NCI-H345 treated with DMSO at 0.1 percent for 48 hours (cell line): ENCODE measurements around the gene CRYAB.
"Not testable (repeated sequence)": the region's sequence is repeated elsewhere in the genome, so short reads cannot be mapped to it uniquely, and the experiment has no call there.

Source experiments
- DNase-seq: peaks from one replicate; lab custom pipeline; 2025; ENCODE audit not compliant: unreplicated experiment; lab: John Stamatoyannopoulos, UW

Gene CRYAB

DNA sequence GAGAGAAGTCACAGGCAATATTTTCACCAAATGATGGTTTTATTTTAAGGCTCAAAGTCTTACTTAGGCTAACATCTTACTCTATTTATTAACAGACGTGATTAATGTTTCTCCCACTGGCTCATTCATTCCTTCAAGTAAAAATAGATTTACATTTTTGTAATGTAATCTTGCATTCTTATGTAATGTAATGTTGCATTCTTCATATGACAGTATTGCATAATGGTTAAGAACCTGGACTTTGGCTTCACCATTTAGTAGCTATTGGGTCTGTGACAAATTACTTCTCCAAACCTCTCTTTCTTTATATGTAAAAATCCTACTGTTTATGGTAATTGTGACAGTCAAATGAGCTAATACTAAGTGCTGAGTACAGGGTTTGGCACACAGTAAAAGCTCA lies 22.3 kb upstream of the CRYAB start:
- no peak for DNase-seq

DNA sequence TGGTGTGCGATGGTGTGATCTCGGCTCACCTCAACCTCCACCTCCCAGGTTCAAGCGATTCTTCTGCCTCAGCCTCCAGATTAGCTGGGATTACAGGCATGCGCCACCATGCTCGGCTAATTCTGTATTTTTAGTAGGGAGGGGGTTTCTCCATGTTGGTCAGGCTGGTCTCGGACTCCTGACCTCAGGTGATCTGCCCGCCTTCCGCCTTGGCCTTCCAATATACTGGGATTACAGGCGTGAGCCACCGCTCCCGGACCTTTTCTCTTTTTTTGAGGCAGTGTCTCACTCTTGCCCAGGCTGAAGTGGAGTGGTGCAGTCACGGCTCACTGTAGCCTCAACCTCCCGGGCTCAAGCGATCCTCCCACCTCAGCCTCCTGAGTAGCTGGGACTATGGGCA lies 21.6 kb upstream of the CRYAB start:
- DNase-seq: not testable (repeated sequence)

DNA sequence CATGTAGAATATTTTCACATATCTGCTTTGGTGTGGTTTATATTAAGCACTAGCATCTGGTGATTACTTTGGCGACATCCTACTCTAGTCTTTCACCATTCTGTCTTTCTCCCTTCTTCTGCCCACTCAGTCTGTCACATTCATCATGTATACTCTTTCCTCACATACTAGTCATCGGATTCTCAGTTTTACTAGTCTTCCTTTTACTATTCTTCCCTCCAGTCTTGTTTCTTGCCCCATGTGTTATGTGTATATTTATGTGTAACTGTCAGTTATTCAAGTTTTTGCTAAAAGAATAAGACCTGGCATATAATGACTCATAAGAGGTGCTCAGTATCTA lies 21.0 kb upstream of the CRYAB start:
- DNase-seq: no peak

DNA sequence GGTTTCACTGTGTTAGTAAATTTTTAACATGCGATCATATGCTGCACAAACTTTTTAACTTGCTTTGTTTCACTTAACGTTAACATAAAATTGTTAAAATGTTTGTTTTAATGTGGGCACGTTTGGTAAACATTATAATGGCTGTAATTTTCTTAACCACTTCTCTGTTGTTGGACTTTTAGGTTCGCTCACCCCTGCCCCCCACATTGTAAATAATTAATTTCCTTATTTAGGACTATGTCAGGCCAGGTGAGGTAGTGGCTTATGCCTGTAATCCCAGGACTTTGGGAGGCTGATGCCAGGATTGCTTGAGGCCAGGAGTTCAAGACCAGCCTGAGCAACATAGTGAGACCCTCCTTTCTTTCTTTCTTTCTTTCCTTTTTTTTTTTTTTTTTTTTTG lies 18.9 kb upstream of the CRYAB start:
- no peak for DNase-seq

GRCh38 chr11:111926505-111927391 lies 15.2 kb upstream of the CRYAB start:
- DNase-seq: peak; percentile 97

DNA sequence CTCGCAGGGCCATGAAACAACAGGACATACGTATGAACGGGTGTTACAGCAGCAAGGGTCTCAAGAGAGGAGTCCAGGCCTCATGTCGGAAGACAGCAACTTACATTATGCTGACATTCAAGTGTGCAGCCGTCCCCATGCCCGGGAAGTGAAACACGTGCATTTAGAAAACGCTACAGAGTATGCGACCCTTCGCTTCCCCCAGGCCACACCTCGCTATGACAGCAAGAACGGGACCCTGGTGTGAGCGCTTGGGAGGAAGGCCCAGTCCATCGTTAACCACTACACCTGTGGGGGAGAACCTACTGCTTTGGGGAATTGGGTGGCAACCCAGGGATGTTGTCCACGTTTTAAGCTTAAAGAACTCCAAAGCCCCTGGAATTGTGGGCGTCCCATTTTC lies 14.4 kb upstream of the CRYAB start:
- DNase-seq: no peak

DNA sequence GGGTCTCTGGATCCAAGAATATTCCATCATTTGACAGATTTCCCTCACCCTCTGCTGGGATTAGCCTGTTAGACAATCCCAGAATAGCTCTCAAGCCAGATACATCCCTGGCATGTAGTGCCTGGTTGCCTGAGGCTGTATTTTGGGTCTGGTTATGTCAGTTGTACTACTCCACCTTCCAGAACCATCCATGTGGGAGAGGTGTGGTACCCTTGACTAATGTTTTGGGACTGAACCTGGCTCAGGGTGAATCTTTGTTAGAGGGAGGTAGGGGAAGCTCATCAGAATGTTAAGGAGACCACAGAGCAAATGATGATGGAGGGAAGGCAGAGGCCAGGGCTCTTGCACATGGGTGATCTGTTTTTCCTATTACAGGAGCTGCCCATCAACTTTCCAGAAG lies 12.4 kb upstream of the CRYAB start:
- DNase-seq: no peak

- no peak for DNase-seq
Observed at GRCh38 chr11:111923351-111923788, 11.8 kb upstream of the CRYAB start.

GRCh38 chr11:111922803-111923202 lies 11.2 kb upstream of the CRYAB start:
- DNase-seq: no peak

DNA sequence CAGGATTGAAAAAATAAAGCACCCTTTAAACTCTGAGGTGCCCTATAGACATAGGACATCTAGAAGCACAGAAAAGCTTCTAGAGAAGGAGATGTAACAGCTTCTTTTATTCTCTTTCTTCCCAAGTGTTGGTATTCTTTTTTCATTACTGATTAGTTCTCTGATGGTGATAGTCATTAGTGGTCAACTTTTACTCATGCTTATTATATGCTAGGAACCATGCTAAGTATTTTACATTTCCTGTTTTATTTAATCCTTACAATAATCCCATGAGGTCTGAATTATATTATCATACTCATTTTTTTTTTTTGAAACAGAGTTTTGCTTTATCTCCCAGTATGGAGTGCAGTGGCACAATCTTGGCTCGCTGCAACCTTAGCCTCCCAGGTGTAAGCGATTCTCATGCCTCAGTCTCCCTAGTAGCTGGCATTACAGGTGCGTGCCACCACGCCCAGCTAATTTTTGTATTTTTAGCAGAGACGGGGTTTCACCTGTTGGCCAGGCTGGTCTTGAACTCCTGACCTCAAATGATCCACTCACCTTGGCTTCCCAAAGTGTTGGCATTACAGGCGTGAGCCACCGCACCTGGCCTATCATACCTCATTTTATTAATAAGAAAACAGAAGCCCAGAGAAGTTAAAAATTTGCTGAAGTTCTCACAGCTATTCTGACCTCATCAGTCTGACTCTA lies 10.1 kb upstream of the CRYAB start:
- no peak for DNase-seq

DNA sequence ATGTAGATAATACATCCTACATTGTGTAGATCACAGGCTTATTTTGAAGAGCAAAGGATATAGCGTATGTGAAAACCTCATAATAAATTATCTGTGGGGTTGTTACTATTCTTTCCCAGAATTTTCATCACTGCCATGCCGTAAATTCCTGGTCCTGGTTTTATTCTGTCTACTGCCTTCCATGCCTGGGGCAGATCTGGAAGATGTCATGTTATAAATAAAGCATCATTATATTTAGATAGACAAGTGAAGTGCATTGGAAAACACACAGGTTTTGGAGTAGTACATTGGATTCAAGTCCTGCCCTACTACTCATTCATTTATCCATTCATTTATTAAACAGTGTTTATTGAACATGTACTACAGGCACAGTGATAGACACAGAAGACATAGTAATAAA lies 9.3 kb upstream of the CRYAB start:
- DNase-seq: no peak

- DNase-seq: peak; percentile 86
Observed at GRCh38 chr11:111918390-111919256, 7.1 kb upstream of the CRYAB start, which contains the start of gene C11orf52. Gene C11orf52 (plus strand): TSS chr11:111918913. CDS start chr11:111918973, 60 bp downstream.

GRCh38 chr11:111917788-111918187 lies 6.2 kb upstream of the CRYAB start:
- no peak for DNase-seq

- no peak for DNase-seq
Observed at GRCh38 chr11:111917312-111917711, 5.7 kb upstream of the CRYAB start.

- DNase-seq: no peak
Observed at GRCh38 chr11:111916768-111917167, 5.2 kb upstream of the CRYAB start.

DNA sequence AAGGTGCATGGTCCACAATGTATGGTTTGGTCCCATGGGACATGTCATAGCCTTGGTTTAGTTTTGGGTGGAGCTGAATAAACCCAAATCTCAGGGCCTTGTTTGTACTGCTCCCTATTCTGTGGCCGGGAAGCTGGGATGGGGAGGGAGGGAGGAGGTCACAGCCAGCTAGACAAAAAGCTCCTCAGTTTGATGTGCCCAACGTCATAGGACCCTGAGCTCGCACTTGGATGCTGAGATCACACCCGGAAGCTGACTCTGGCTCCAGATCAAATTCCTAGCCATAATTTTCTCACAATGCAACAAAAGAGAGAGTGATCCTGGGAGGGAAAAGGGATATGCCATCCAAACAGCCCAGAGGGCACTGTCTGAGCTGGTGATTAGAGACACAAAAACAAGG lies 2.4 kb upstream of the CRYAB start:
- no peak for DNase-seq

DNA sequence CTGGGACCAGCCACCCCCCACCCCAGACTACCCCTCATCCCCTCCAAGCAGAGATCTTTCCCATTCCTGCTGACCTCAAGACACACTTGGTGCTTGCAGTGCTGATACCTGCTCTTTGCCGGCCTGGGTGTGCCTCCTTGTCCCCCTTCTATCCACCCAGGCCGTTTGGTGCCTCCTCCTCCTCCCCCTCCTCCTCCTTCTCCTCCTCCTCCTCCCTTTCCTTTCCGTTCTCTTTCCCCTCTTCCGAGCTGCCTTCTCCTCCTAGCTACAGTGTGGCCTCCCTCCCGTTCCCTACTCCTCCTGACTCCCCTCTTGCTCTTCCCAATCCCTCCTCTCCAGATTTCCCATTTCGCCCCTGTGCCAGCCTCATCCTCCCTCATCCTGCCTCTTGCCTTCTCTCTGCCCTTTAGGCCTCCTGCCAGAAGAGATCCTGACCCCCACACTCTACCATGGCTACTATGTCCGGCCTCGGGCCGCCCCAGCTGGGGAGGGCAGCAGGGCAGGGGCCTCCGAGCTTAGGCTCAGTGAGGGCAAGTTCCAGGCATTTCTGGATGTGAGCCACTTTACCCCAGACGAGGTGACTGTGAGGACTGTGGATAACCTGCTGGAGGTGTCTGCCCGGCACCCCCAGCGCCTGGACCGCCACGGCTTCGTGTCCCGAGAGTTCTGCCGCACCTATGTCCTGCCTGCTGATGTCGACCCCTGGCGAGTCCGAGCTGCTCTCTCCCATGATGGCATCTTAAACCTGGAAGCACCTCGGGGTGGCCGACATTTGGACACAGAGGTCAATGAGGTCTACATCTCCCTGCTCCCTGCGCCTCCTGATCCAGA lies 1.7 kb upstream of the CRYAB start:
- DNase-seq: no peak

- no peak for DNase-seq
Observed at GRCh38 chr11:111912535-111912934, 965 bp upstream of the CRYAB start, which contains the start of gene HSPB2. Gene HSPB2 (plus strand): TSS chr11:111912734. CDS start chr11:111912830, 96 bp downstream.

- no peak for DNase-seq
Observed at GRCh38 chr11:111910676-111911562, 651 bp downstream of the CRYAB start.
